ENCODE results near the gene SRGAP3. TPM values are rescaled to one million over a fixed set of nuclear protein-coding genes. Genes with fewer than 3 reads are reported as not detected.
A peak's percentile ranks its signal among the peaks of the same experiment; 100 is the strongest.

The SRGAP3 gene
- total RNA-seq, 1 donor from 2014 or later, result 3.9 TPM

- Mint-ChIP-seq H3K36me3 (ENCODE audit: low read depth, unreplicated experiment) (peaks cover 4% of the 10 kb centered on the region), H3K9me3 (ENCODE audit: unreplicated experiment) (no peaks in the 10 kb centered on the region), H3K27me3 (ENCODE audit: low read depth, unreplicated experiment) (peaks cover 13% of the 10 kb centered on the region), H3K4me3 (ENCODE audit: unreplicated experiment) (peak overlapping the region; percentile 24), H3K27ac (ENCODE audit: unreplicated experiment) (no peak overlapping the region), H3K4me1 (ENCODE audit: low read depth, unreplicated experiment) (no peaks in the 10 kb centered on the region)
- no peak for FAIRE-seq
- DNase-seq (ENCODE audit: low read depth), result no peak
- TF ChIP-seq EZH2 (IDR thresholded peaks at IDR 0.05; ENCODE audit: insufficient read depth, low read length) (no peak), CTCF (IDR thresholded peaks at IDR 0.05; ENCODE audit: insufficient read depth, low read depth, low read length) (no peak)
- Histone ChIP-seq H3K27me3 (ENCODE audit: insufficient read depth, low read length) (peaks cover 41% of the 10 kb centered on the region), H3K9ac (ENCODE audit: low read length) (no peak overlapping the region), H3K79me2 (ENCODE audit: insufficient read depth, low read length) (no peaks in the 10 kb centered on the region), H2AFZ (ENCODE audit: low read depth, low read length) (no peak overlapping the region), H3K9me3 (ENCODE audit: insufficient read depth, low read depth, low read length) (no peaks in the 10 kb centered on the region), H3K4me3 (ENCODE audit: insufficient read depth, low read depth, low read length) (no peak overlapping the region), H4K20me1 (ENCODE audit: insufficient read depth, low read length) (no peaks in the 10 kb centered on the region), H3K27ac (ENCODE audit: low read depth, low read length) (no peak overlapping the region), H3K4me1 (ENCODE audit: insufficient read depth, low read length) (no peaks in the 10 kb centered on the region), H3K4me2 (ENCODE audit: low read length) (no peak overlapping the region), H3K36me3 (ENCODE audit: insufficient read depth, low read length) (no peaks in the 10 kb centered on the region)
These were observed 48.2 kb downstream of the SRGAP3 start for GRCh38 chr3:9201266-9201665.

- Mint-ChIP-seq H3K27me3 (ENCODE audit: low read depth, unreplicated experiment) (peaks cover 13% of the 10 kb centered on the region), H3K4me1 (ENCODE audit: low read depth, unreplicated experiment) (no peaks in the 10 kb centered on the region), H3K27ac (ENCODE audit: unreplicated experiment) (no peak overlapping the region), H3K36me3 (ENCODE audit: low read depth, unreplicated experiment) (peaks cover 2% of the 10 kb centered on the region), H3K9me3 (ENCODE audit: unreplicated experiment) (no peaks in the 10 kb centered on the region), H3K4me3 (ENCODE audit: unreplicated experiment) (no peak overlapping the region)
- no peak overlapping the region for H3K4me2 ChIP-seq (ENCODE audit: low read length)
- FAIRE-seq (no peak), DNase-seq (ENCODE audit: low read depth) (no peak)
- no peak overlapping the region for H3K27ac ChIP-seq (ENCODE audit: low read depth, low read length)
- H3K9ac ChIP-seq (ENCODE audit: low read length), result no peak overlapping the region
- H3K9me3 ChIP-seq (ENCODE audit: insufficient read depth, low read depth, low read length), result no peaks in the 10 kb centered on the region
- no peaks in the 10 kb centered on the region for H3K36me3 ChIP-seq (ENCODE audit: insufficient read depth, low read length)
- peaks cover 39% of the 10 kb centered on the region for H3K27me3 ChIP-seq (ENCODE audit: insufficient read depth, low read length)
- H3K4me3 ChIP-seq (ENCODE audit: insufficient read depth, low read depth, low read length), result no peak overlapping the region
- H3K4me1 ChIP-seq (ENCODE audit: insufficient read depth, low read length), result no peaks in the 10 kb centered on the region
- TF ChIP-seq CTCF (IDR thresholded peaks at IDR 0.05; ENCODE audit: insufficient read depth, low read depth, low read length) (no peak), EZH2 (IDR thresholded peaks at IDR 0.05; ENCODE audit: insufficient read depth, low read length) (no peak)
- no peaks in the 10 kb centered on the region for H4K20me1 ChIP-seq (ENCODE audit: insufficient read depth, low read length)
- H2AFZ ChIP-seq (ENCODE audit: low read depth, low read length), result no peak overlapping the region
- no peaks in the 10 kb centered on the region for H3K79me2 ChIP-seq (ENCODE audit: insufficient read depth, low read length)
These were observed 49.7 kb downstream of the SRGAP3 start for GRCh38 chr3:9199775-9200174.

- Mint-ChIP-seq H3K27ac (ENCODE audit: unreplicated experiment) (no peak overlapping the region), H3K4me3 (ENCODE audit: unreplicated experiment) (no peak overlapping the region), H3K4me1 (ENCODE audit: low read depth, unreplicated experiment) (no peaks in the 10 kb centered on the region)
These were observed 50.5 kb downstream of the SRGAP3 start for GRCh38 chr3:9198899-9199335.

More at GRCh38 chr3:9198899-9199335, 50.5 kb downstream of the SRGAP3 start:
- H4K20me1 ChIP-seq (ENCODE audit: insufficient read depth, low read length), result no peaks in the 10 kb centered on the region
- H3K27me3 ChIP-seq (ENCODE audit: insufficient read depth, low read length), result peaks cover 39% of the 10 kb centered on the region
- TF ChIP-seq CTCF (IDR thresholded peaks at IDR 0.05; ENCODE audit: insufficient read depth, low read depth, low read length) (no peak), EZH2 (IDR thresholded peaks at IDR 0.05; ENCODE audit: insufficient read depth, low read length) (no peak)
- H3K27ac ChIP-seq (ENCODE audit: low read depth, low read length), result no peak overlapping the region
- H2AFZ ChIP-seq (ENCODE audit: low read depth, low read length), result no peak overlapping the region
- peaks cover 13% of the 10 kb centered on the region for H3K27me3 Mint-ChIP-seq (ENCODE audit: low read depth, unreplicated experiment)
- H3K4me2 ChIP-seq (ENCODE audit: low read length), result no peak overlapping the region
- no peaks in the 10 kb centered on the region for H3K36me3 ChIP-seq (ENCODE audit: insufficient read depth, low read length)
- no peak for DNase-seq (ENCODE audit: low read depth)
- H3K9ac ChIP-seq (ENCODE audit: low read length), result no peak overlapping the region
- no peaks in the 10 kb centered on the region for H3K9me3 ChIP-seq (ENCODE audit: insufficient read depth, low read depth, low read length)
- FAIRE-seq, result no peak
- H3K4me1 ChIP-seq (ENCODE audit: insufficient read depth, low read length), result no peaks in the 10 kb centered on the region
- H3K9me3 Mint-ChIP-seq (ENCODE audit: unreplicated experiment), result no peaks in the 10 kb centered on the region
- H3K79me2 ChIP-seq (ENCODE audit: insufficient read depth, low read length), result no peaks in the 10 kb centered on the region
- no peak overlapping the region for H3K4me3 ChIP-seq (ENCODE audit: insufficient read depth, low read depth, low read length)
- peaks cover 2% of the 10 kb centered on the region for H3K36me3 Mint-ChIP-seq (ENCODE audit: low read depth, unreplicated experiment)
